Measurements from ENCODE around the gene TXLNG. TPM values are rescaled to one million over a fixed set of nuclear protein-coding genes. Genes with fewer than 3 reads are reported as not detected.

The TXLNG gene
- polyA plus RNA-seq, 4 donors = 12.5 to 18.8 (median 16.4) TPM

GRCh38 chrX:16870862-16871815 lies 84.9 kb downstream of the TXLNG start:
- DNase-seq (ENCODE audit: low read depth in 4 of 4, low spot score in 2 of 4) = no peak

- DNase-seq (ENCODE audit: low read depth in 4 of 4, low spot score in 2 of 4) = no peak
Measured at GRCh38 chrX:16873106-16873505, 86.8 kb downstream of the TXLNG start.

- no peak for DNase-seq (ENCODE audit: low read depth in 4 of 4, low spot score in 2 of 4)
Measured at GRCh38 chrX:16874458-16875095, 88.3 kb downstream of the TXLNG start.

GRCh38 chrX:16876696-16877095 lies 90.4 kb downstream of the TXLNG start:
- no peak for DNase-seq (ENCODE audit: low read depth in 4 of 4, low spot score in 2 of 4)

- no peak for DNase-seq (ENCODE audit: low read depth in 4 of 4, low spot score in 2 of 4)
Measured at GRCh38 chrX:16882169-16882568, 95.9 kb downstream of the TXLNG start.

- DNase-seq (ENCODE audit: low read depth in 4 of 4, low spot score in 2 of 4) = no peak
Measured at GRCh38 chrX:16882702-16883486, 96.6 kb downstream of the TXLNG start.

GRCh38 chrX:16883487-16883804 lies 97.2 kb downstream of the TXLNG start:
- DNase-seq (ENCODE audit: low read depth in 4 of 4, low spot score in 2 of 4) = no peak

- DNase-seq (ENCODE audit: low read depth in 4 of 4, low spot score in 2 of 4) = no peak
Measured at GRCh38 chrX:16885628-16886027, 99.4 kb downstream of the TXLNG start.

GRCh38 chrX:16892504-16893362 lies 106.5 kb downstream of the TXLNG start:
- no peak for DNase-seq (ENCODE audit: low read depth in 4 of 4, low spot score in 2 of 4)

Other genes starting within 250 kb of the TXLNG start
- not detected for gene S100G, start 136.3 kb upstream of the TXLNG start, polyA plus RNA-seq (ENCODE audit: insufficient read length in 4 of 4)
- 10 to 100 TPM; 32.8 to 49.6 (median 40.0) TPM for gene CTPS2, start 73.8 kb upstream of the TXLNG start, polyA plus RNA-seq (ENCODE audit: insufficient read length in 4 of 4)
- 10 to 100 TPM; 29.0 to 37.0 (median 31.2) TPM for gene SYAP1, start 66.9 kb upstream of the TXLNG start, polyA plus RNA-seq (ENCODE audit: insufficient read length in 4 of 4)
- 100 to 1,000 TPM; 189 to 228 (median 211) TPM for gene RBBP7, start 83.9 kb downstream of the TXLNG start, polyA plus RNA-seq (ENCODE audit: insufficient read length in 4 of 4)
- gene REPS2, start 160.2 kb downstream of the TXLNG start, polyA plus RNA-seq (ENCODE audit: insufficient read length in 4 of 4) = 10 to 100 TPM; 11.5 to 20.5 (median 18.0) TPM